Measurements from ENCODE around the gene ACP6. TPM values are rescaled to one million over a fixed set of nuclear protein-coding genes. Genes with fewer than 3 reads are reported as not detected.

The ACP6 gene
- total RNA-seq, 1 donor from 2014 or later, result 10.5 TPM

- no peaks in the 10 kb centered on the region for H3K4me1 Mint-ChIP-seq
- ChIA-PET CTCF (no interaction called here), POLR2A (no interaction called here)
- no peak overlapping the region for H3K27ac Mint-ChIP-seq
- ATAC-seq (ENCODE audit: low read depth) (no peak), DNase-seq (no peak)
- peaks cover 33% of the 10 kb centered on the region for H3K36me3 Mint-ChIP-seq (ENCODE audit: low read depth)
- H3K4me3 Mint-ChIP-seq, result no peak overlapping the region
- no peak for TF ChIP-seq CTCF (IDR thresholded peaks at IDR 0.05)
- intact Hi-C loops (cut with micrococcal nuclease), result no loop called here
- H3K27me3 Mint-ChIP-seq, result no peaks in the 10 kb centered on the region
- no peaks in the 10 kb centered on the region for H3K9me3 Mint-ChIP-seq
Measured at GRCh38 chr1:147647796-147648633, 22.3 kb downstream of the ACP6 start.

- no peak for TF ChIP-seq CTCF (IDR thresholded peaks at IDR 0.05)
- intact Hi-C loops (cut with micrococcal nuclease), result loop anchor here (5.0 kb wide), 1 partner anchor 372 kb away; no protein-coding TSS in a partner anchor
- Mint-ChIP-seq H3K36me3 (ENCODE audit: low read depth) (peaks cover 11% of the 10 kb centered on the region), H3K27ac (no peak overlapping the region), H3K27me3 (no peaks in the 10 kb centered on the region), H3K4me1 (peaks cover 2% of the 10 kb centered on the region), H3K4me3 (no peak overlapping the region), H3K9me3 (no peaks in the 10 kb centered on the region)
- ATAC-seq (ENCODE audit: low read depth) (no peak), DNase-seq (no peak)
- ChIA-PET CTCF (no interaction called here), POLR2A (no interaction called here)
Measured at GRCh38 chr1:147643974-147644373, 26.4 kb downstream of the ACP6 start.

GRCh38 chr1:147641695-147642592 is 28.4 kb downstream of the ACP6 start:
- peaks cover 2% of the 10 kb centered on the region for H3K4me1 Mint-ChIP-seq
- peaks cover 5% of the 10 kb centered on the region for H3K36me3 Mint-ChIP-seq (ENCODE audit: low read depth)
- no peak overlapping the region for H3K4me3 Mint-ChIP-seq
- ATAC-seq (ENCODE audit: low read depth) (peak; percentile 42), DNase-seq (no peak)
- H3K27me3 Mint-ChIP-seq, result no peaks in the 10 kb centered on the region
- no peaks in the 10 kb centered on the region for H3K9me3 Mint-ChIP-seq
- CTCF ChIA-PET, result interaction anchor here (0.8 to 1.2 kb wide), 4 partner anchors 9 to 251 kb away, joined by 3 to 6 read pairs (median 3); no protein-coding TSS in a partner anchor
- no peak overlapping the region for H3K27ac Mint-ChIP-seq
- intact Hi-C loops (cut with micrococcal nuclease), result loop anchor here (1.0 to 5.0 kb wide), 2 partner anchors 147 to 370 kb away; no protein-coding TSS in a partner anchor
- TF ChIP-seq CTCF (IDR thresholded peaks at IDR 0.05), result no peak
- POLR2A ChIA-PET, result no interaction called here

- POLR2A ChIA-PET, result no interaction called here
- intact Hi-C loops (cut with micrococcal nuclease), result loop anchor here (5.0 kb wide), 1 partner anchor 369 kb away; no protein-coding TSS in a partner anchor
- Mint-ChIP-seq H3K4me3 (no peak overlapping the region), H3K36me3 (ENCODE audit: low read depth) (peaks cover 5% of the 10 kb centered on the region), H3K9me3 (no peaks in the 10 kb centered on the region), H3K27me3 (no peaks in the 10 kb centered on the region), H3K27ac (no peak overlapping the region), H3K4me1 (peaks cover 2% of the 10 kb centered on the region)
- ATAC-seq (ENCODE audit: low read depth) (no peak), DNase-seq (no peak)
- CTCF ChIA-PET, result interaction anchor here (0.8 to 1.2 kb wide), 5 partner anchors 9 to 251 kb away, joined by 3 to 6 read pairs (median 3); no protein-coding TSS in a partner anchor
- no peak for TF ChIP-seq CTCF (IDR thresholded peaks at IDR 0.05)
Measured at GRCh38 chr1:147641291-147641690, 29.0 kb downstream of the ACP6 start.

Data from activated B cell treated with CpG ODN at 0.5 μM for 24 hours (primary cell).